C4-2B (cell line): Measurements from ENCODE around the gene PHC3.

Experiments
- ZFX ChIP-seq: fragments of 450-650 bp; IDR thresholded peaks from 2 replicates; pipeline ENCODE4 v1.6.1; 2017
- TF ChIP-seq, protein P1 (sequence below): fragments of 450-650 bp; conservative IDR thresholded peaks from 2 replicates; pipeline ENCODE4 v1.5.1; 2017; ENCODE audit warnings: mild to moderate bottlenecking

GRCh38 chr3:170130532-170130931 lies 51.0 kb downstream of the PHC3 start:
- TF ChIP-seq, protein P1, sequence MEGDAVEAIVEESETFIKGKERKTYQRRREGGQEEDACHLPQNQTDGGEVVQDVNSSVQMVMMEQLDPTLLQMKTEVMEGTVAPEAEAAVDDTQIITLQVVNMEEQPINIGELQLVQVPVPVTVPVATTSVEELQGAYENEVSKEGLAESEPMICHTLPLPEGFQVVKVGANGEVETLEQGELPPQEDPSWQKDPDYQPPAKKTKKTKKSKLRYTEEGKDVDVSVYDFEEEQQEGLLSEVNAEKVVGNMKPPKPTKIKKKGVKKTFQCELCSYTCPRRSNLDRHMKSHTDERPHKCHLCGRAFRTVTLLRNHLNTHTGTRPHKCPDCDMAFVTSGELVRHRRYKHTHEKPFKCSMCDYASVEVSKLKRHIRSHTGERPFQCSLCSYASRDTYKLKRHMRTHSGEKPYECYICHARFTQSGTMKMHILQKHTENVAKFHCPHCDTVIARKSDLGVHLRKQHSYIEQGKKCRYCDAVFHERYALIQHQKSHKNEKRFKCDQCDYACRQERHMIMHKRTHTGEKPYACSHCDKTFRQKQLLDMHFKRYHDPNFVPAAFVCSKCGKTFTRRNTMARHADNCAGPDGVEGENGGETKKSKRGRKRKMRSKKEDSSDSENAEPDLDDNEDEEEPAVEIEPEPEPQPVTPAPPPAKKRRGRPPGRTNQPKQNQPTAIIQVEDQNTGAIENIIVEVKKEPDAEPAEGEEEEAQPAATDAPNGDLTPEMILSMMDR, result no peak
- TF ChIP-seq ZFX, result no peak
